DMS153 treated with DMSO at 0.1 percent for 48 hours (cell line): ENCODE measurements around the gene C15orf39.

ENCODE experiments used
- DNase-seq: peaks from one replicate; lab custom pipeline; 2025; ENCODE audit not compliant: unreplicated experiment; lab: John Stamatoyannopoulos, UW

Gene C15orf39

GRCh38 chr15:75172284-75172820, 29.3 kb upstream of the C15orf39 start:
- DNase-seq, result no peak

GRCh38 chr15:75174102-75174501, 27.6 kb upstream of the C15orf39 start:
- no peak for DNase-seq

- DNase-seq, result no peak
Observed at GRCh38 chr15:75174729-75175128, 27.0 kb upstream of the C15orf39 start.

GRCh38 chr15:75176396-75176761, 25.3 kb upstream of the C15orf39 start:
- DNase-seq, result no peak

GRCh38 chr15:75177360-75178071, 24.2 kb upstream of the C15orf39 start:
- no peak for DNase-seq

- DNase-seq, result no peak
Observed at GRCh38 chr15:75178171-75178937, 23.3 kb upstream of the C15orf39 start.

- DNase-seq, result no peak
Observed at GRCh38 chr15:75178938-75179745, 22.5 kb upstream of the C15orf39 start.

GRCh38 chr15:75179746-75180140, 21.9 kb upstream of the C15orf39 start:
- DNase-seq, result no peak

GRCh38 chr15:75181780-75182179, 19.9 kb upstream of the C15orf39 start:
- DNase-seq, result no peak

- DNase-seq, result no peak
Observed at GRCh38 chr15:75182187-75183131, 19.2 kb upstream of the C15orf39 start.

- no peak for DNase-seq
Observed at GRCh38 chr15:75185271-75186029, 16.2 kb upstream of the C15orf39 start.

GRCh38 chr15:75186044-75186443, 15.6 kb upstream of the C15orf39 start:
- no peak for DNase-seq

- DNase-seq, result no peak
Observed at GRCh38 chr15:75188499-75188898, 13.2 kb upstream of the C15orf39 start.

- DNase-seq, result no peak
Observed at GRCh38 chr15:75191235-75191634, 10.4 kb upstream of the C15orf39 start.

GRCh38 chr15:75192307-75192706, 9.4 kb upstream of the C15orf39 start:
- no peak for DNase-seq

GRCh38 chr15:75193272-75193671, 8.4 kb upstream of the C15orf39 start:
- no peak for DNase-seq

- no peak for DNase-seq
Observed at GRCh38 chr15:75193976-75194375, 7.7 kb upstream of the C15orf39 start.

- DNase-seq, result no peak
Observed at GRCh38 chr15:75194397-75194796, 7.3 kb upstream of the C15orf39 start.

GRCh38 chr15:75195122-75195765, 6.4 kb upstream of the C15orf39 start:
- no peak for DNase-seq
